Measurements from ENCODE around the gene C6orf132.

Gene C6orf132

GRCh38 chr6:42104095-42104803, 38.2 kb downstream of the C6orf132 start:
- DNase-seq = no peak

- no peak for DNase-seq
Measured at GRCh38 chr6:42103753-42104094, 38.7 kb downstream of the C6orf132 start.

- DNase-seq = no peak
Measured at GRCh38 chr6:42103216-42103615, 39.2 kb downstream of the C6orf132 start.

GRCh38 chr6:42101186-42101657, 41.2 kb downstream of the C6orf132 start:
- DNase-seq = no peak

- DNase-seq = no peak
Measured at GRCh38 chr6:42100029-42100901, 42.2 kb downstream of the C6orf132 start.

- no peak for DNase-seq
Measured at GRCh38 chr6:42099340-42100028, 42.9 kb downstream of the C6orf132 start.

- no peak for DNase-seq
Measured at GRCh38 chr6:42095776-42096541, 46.5 kb downstream of the C6orf132 start.

GRCh38 chr6:42095094-42095493, 47.3 kb downstream of the C6orf132 start:
- no peak for DNase-seq

GRCh38 chr6:42093582-42094329, 48.7 kb downstream of the C6orf132 start:
- no peak for DNase-seq

GRCh38 chr6:42091718-42092023, 50.7 kb downstream of the C6orf132 start:
- DNase-seq = no peak

- no peak for DNase-seq
Measured at GRCh38 chr6:42090819-42091717, 51.4 kb downstream of the C6orf132 start.

GRCh38 chr6:42088101-42088591, 54.3 kb downstream of the C6orf132 start:
- DNase-seq = peak; percentile 31

- DNase-seq = no peak
Measured at GRCh38 chr6:42086046-42087035, 56.1 kb downstream of the C6orf132 start.

GRCh38 chr6:42084889-42085288, 57.5 kb downstream of the C6orf132 start:
- no peak for DNase-seq

- no peak for DNase-seq
Measured at GRCh38 chr6:42083530-42083929, 58.9 kb downstream of the C6orf132 start.

GRCh38 chr6:42079941-42080464, 62.4 kb downstream of the C6orf132 start:
- no peak for DNase-seq

GRCh38 chr6:42078386-42078785, 64.0 kb downstream of the C6orf132 start:
- DNase-seq = no peak

GRCh38 chr6:42075159-42075838, 67.1 kb downstream of the C6orf132 start:
- DNase-seq = peak; percentile 62

- no peak for DNase-seq
Measured at GRCh38 chr6:42073287-42073686, 69.1 kb downstream of the C6orf132 start.

Measured in 8988T (cell line).